Stomach (tissue), 9 donors: Measurements from ENCODE around the gene RHEBL1. TPM values are rescaled to one million over a fixed set of nuclear protein-coding genes. Genes with fewer than 3 reads are reported as not detected.

ENCODE experiments used
- DNase-seq, 2 donors: peaks; one replicate each; pipeline versions ENCODE4 v3.0.0 to v3.0.0-alpha.2; 2013 to 2019
- H3K27ac ChIP-seq, 5 donors: fragments of 200-600 bp in 4 of 5; sonication (generic) in 4 of 5; one replicate each; pipeline ENCODE4 v1.5.1; 2013 to 2019; ENCODE audit warnings: mild to moderate bottlenecking in 1 of 5, moderate library complexity in 1 of 5
- H3K27me3 ChIP-seq, 3 donors: fragments of 200-600 bp; sonication (generic); one replicate each; pipeline ENCODE4 v1.5.1; 2017 to 2019; ENCODE audit warnings: mixed run types in 1 of 3
- H3K36me3 ChIP-seq, 4 donors: fragments of 200-600 bp; sonication (generic); 1 replicate in 3 of 4; 2 replicates in 1 of 4; pipeline ENCODE4 v1.5.1; 2016 to 2019
- H3K4me1 ChIP-seq, 4 donors: fragments of 200-600 bp; sonication (generic); one replicate each; pipeline ENCODE4 v1.5.1; 2016 to 2019
- H3K4me3 ChIP-seq, 4 donors: fragments of 200-600 bp; sonication (generic) in 3 of 4; one replicate each; pipeline ENCODE4 v1.5.1; 2016 to 2019; ENCODE audit warnings: mild to moderate bottlenecking in 1 of 4
- H3K9me3 ChIP-seq, 4 donors: fragments of 200-600 bp; sonication (generic); one replicate each; pipeline ENCODE4 v1.5.1; 2016 to 2019
- EP300 ChIP-seq: sonication (generic); formaldehyde crosslinking; IDR thresholded peaks from one replicate; pipeline ENCODE4 v1.6.1; 2017; ENCODE audit warnings: antibody characterized with exemption
- POLR2A ChIP-seq, 4 donors: fragments of 450-650 bp; IDR thresholded peaks; one replicate each; pipeline ENCODE4 v1.6.1; 2016; ENCODE audit warnings: antibody characterized with exemption in 4 of 4, control low read depth in 2 of 4, mild to moderate bottlenecking in 1 of 4, moderate library complexity in 1 of 4
- POLR2AphosphoS5 ChIP-seq, 3 donors: sonication (generic); formaldehyde crosslinking; IDR thresholded peaks; one replicate each; pipeline ENCODE4 v1.6.1; 2016; ENCODE audit warnings: antibody characterized with exemption in 3 of 3
- WGBS, 5 donors: extraction: QIAGEN DNeasy Blood & Tissue Kit in 3 of 5; methylation state at CpG; one replicate each; pipeline versions ENCODE4 v1.1.5 to v1.1.7; 2013 to 2018; 5-methylcytosine and 5-hydroxymethylcytosine counted together
- intact Hi-C: fragments of 100-400 bp; cut with DNase I; formaldehyde crosslinking; loops from one replicate; pipeline ENCODE4 v1.15.1; 2023; ENCODE audit warnings: low total_unique reads
- polyA plus RNA-seq, 3 donors: library from polyadenylated mRNA; stranded (reverse); fragments of 200-250 nt; gene quantifications; one replicate each; pipeline ENCODE4 v1.2.3, GENCODE V29; 2013
- total RNA-seq, 5 donors: library from RNA; depleted of rRNA; stranded (reverse); fragments of >200 nt; gene quantifications; one replicate each; pipeline versions ENCODE4 v1.1.0 to v1.2.3, GENCODE V29; 2014 to 2016
- TF ChIP-seq, protein P1 (sequence below), 7 experiments: fragments of 450-650 bp in 4 of 7; fragments of 200-600 bp in 3 of 7; sonication (generic) in 3 of 7; IDR thresholded peaks; one replicate each; pipeline ENCODE4 v1.5.1; 2016 to 2019; ENCODE audit warnings: antibody characterized with exemption in 7 of 7, control low read depth in 2 of 7, mild to moderate bottlenecking in 1 of 7
- donor health status: healthy with polysubstance abuse.
- donor health status: Bipolar disorder and iron deficiency.
- donor health status: healthy.

Gene RHEBL1
- total and polyA plus RNA-seq, 8 donors: 0.75 to 1.0 TPM; not detected in 6

DNA sequence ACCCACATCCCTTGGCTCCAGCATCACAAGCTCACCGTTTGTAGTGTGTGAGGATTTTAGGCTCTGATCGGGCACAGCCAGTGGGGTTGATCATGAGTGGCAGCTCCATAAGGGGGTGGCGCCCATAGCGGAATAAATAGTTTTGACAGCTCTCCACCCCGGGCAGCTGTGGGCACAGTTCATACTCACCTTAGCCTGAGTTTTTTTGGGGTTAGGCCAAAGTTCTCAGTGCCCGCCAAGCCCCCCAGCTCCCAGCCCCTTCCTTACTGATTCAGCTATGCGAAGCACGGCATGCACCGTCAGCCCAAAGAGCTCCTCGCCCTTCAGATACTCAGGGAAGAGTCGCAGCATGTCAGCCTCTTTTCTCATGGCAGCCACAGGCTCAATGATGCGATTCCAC lies 45.2 kb downstream of the RHEBL1 start:
- H3K9me3 ChIP-seq: no peaks in the 10 kb centered on the region
- no peak for DNase-seq
- H3K36me3 ChIP-seq: peaks cover 80 to 91% (median 89%) of the 10 kb centered on the region in 4 donors
- intact Hi-C loops: no loop called here
- H3K4me1 ChIP-seq: peaks cover 0 to 11% (median 5%) of the 10 kb centered on the region in 4 donors
- no peak overlapping the region for H3K27ac ChIP-seq
- no peak for TF ChIP-seq EP300
- TF ChIP-seq POLR2A (IDR thresholded peaks at IDR 0.05): no peak
- TF ChIP-seq POLR2AphosphoS5 (IDR thresholded peaks at IDR 0.05): no peak
- TF ChIP-seq, protein P1, sequence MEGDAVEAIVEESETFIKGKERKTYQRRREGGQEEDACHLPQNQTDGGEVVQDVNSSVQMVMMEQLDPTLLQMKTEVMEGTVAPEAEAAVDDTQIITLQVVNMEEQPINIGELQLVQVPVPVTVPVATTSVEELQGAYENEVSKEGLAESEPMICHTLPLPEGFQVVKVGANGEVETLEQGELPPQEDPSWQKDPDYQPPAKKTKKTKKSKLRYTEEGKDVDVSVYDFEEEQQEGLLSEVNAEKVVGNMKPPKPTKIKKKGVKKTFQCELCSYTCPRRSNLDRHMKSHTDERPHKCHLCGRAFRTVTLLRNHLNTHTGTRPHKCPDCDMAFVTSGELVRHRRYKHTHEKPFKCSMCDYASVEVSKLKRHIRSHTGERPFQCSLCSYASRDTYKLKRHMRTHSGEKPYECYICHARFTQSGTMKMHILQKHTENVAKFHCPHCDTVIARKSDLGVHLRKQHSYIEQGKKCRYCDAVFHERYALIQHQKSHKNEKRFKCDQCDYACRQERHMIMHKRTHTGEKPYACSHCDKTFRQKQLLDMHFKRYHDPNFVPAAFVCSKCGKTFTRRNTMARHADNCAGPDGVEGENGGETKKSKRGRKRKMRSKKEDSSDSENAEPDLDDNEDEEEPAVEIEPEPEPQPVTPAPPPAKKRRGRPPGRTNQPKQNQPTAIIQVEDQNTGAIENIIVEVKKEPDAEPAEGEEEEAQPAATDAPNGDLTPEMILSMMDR (IDR thresholded peaks at IDR 0.05): no peak
- WGBS, 5 donors: 89 to 93% (median 90%) methylated on average over 12 of the region's 12 CpGs
- H3K4me3 ChIP-seq: no peak overlapping the region
- H3K27me3 ChIP-seq: no peaks in the 10 kb centered on the region

DNA sequence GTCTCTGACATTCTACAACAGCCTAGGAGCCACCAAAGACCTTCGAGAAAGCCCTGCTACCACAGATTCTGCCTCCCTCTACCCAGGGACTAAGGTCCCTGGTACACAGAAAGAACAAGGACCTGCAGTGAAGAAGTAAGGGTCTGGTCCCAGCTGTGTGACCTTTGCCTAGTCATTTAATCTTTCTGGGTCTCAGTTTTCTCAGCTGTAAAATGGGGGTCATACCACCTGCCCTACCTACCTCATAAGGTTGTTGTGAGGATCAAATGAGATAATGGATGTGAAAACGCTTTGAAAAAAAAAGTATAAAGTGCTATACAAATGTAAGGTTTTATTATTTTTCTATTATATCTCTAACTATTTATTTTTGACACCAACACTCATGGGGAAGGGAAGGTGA lies 46.0 kb downstream of the RHEBL1 start:
- peaks cover 75 to 84% (median 83%) of the 10 kb centered on the region in 4 donors for H3K36me3 ChIP-seq
- intact Hi-C loops: no loop called here
- H3K4me3 ChIP-seq: no peak overlapping the region
- H3K27me3 ChIP-seq: no peaks in the 10 kb centered on the region
- no peaks in the 10 kb centered on the region for H3K9me3 ChIP-seq
- peaks cover 0 to 17% (median 10%) of the 10 kb centered on the region in 4 donors for H3K4me1 ChIP-seq
- 77 to 95% (median 93%) methylated on average over 2 of the region's 2 CpGs for WGBS, 5 donors
- no peak overlapping the region for H3K27ac ChIP-seq
- no peak for TF ChIP-seq EP300
- TF ChIP-seq, protein P1 (IDR thresholded peaks at IDR 0.05): no peak
- no peak for TF ChIP-seq POLR2A (IDR thresholded peaks at IDR 0.05)
- TF ChIP-seq POLR2AphosphoS5 (IDR thresholded peaks at IDR 0.05): no peak
- no peak for DNase-seq

DNA sequence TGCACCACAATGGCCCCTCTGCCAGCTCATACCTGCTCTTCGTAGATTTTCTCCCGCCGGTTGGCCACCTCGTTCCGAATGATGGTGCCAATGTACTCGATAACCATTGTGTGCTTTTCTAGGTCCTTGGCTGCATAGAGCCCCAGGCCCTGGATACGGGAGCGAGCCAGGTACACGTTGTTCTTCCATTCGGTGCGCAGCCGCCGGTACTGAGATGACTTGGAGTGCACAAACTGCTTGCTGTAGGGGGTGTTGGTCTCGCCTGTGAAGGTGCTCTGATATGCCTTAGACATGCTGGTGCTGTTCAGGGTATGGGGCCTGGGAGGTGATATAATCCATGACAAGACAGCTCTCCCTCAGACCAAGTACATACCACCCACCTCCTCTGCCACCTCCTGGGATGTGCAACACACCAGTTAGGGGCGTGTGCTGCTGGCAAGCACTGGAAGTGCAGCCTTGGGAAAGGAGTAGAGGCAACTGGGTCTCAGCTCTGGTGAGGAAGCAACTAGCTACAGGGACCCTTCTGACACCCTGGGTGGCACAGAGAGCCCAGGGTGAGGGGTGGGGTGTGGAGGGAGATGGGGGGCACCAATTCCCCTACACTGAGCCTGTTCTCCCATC lies 47.1 kb downstream of the RHEBL1 start:
- Histone ChIP-seq H3K27ac (no peak overlapping the region), H3K27me3 (no peaks in the 10 kb centered on the region), H3K4me1 (peaks cover 5 to 22% (median 15%) of the 10 kb centered on the region in 4 donors), H3K36me3 (peaks cover 63 to 72% (median 71%) of the 10 kb centered on the region in 4 donors), H3K9me3 (no peaks in the 10 kb centered on the region), H3K4me3 (no peak overlapping the region)
- DNase-seq: no peak
- intact Hi-C loops: no loop called here
- no peak for TF ChIP-seq POLR2A (IDR thresholded peaks at IDR 0.05)
- TF ChIP-seq, protein P1 (IDR thresholded peaks at IDR 0.05): no peak
- TF ChIP-seq POLR2AphosphoS5 (IDR thresholded peaks at IDR 0.05): no peak
- no peak for TF ChIP-seq EP300
- WGBS, 5 donors: 88 to 93% (median 90%) methylated on average over 14 to 15 of the region's 15 CpGs

DNA sequence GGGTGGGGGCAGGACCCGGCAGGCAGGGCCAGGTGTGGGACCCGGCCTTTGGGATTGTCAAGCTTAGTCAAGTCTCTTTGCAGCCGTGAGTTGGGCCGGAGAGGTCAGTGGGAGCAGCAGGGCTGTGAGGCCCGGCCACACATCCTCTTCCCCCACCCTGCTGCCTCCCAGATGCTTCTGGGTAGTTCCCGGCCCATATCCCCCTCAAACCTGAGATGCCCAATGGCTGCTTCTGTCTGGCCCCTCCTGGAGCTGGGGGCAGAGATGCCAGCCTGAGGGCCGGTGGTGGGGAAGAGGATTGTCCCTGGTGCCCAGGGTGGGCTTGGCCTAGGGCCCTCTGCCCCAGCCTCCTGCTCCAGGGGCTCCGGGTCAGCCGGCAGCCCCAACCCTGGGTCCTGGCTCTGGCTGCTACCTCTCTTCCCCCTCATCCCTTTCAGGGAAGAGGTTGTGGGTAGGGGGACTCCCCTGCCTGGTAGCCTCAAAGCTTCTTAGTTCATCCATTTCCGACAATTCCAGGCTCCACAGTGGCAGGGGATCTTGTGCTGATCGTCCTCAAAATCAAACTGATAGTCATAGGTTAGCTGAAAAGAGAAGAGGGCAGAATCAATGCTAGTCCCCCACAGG lies 48.4 kb downstream of the RHEBL1 start:
- no peak for DNase-seq
- 69 to 85% (median 78%) methylated on average over 8 to 11 of the region's 11 CpGs for WGBS, 5 donors
- no peaks in the 10 kb centered on the region for H3K9me3 ChIP-seq
- H3K36me3 ChIP-seq: peaks cover 50 to 60% (median 59%) of the 10 kb centered on the region in 4 donors
- no peaks in the 10 kb centered on the region for H3K27me3 ChIP-seq
- H3K4me1 ChIP-seq: peaks cover 12 to 31% (median 25%) of the 10 kb centered on the region in 4 donors
- intact Hi-C loops: no loop called here
- no peak overlapping the region for H3K4me3 ChIP-seq
- H3K27ac ChIP-seq: no peak overlapping the region
- TF ChIP-seq, protein P1 (IDR thresholded peaks at IDR 0.05): no peak
- TF ChIP-seq EP300 (no peak), POLR2AphosphoS5 (IDR thresholded peaks at IDR 0.05) (no peak)
